ENCODE data around the gene ZNF385B.

ZNF385B gene

GRCh38 chr2:179550849-179551248 is 310.6 kb downstream of the ZNF385B start:
- DNase-seq (ENCODE audit: low read depth), result no peak

DNA sequence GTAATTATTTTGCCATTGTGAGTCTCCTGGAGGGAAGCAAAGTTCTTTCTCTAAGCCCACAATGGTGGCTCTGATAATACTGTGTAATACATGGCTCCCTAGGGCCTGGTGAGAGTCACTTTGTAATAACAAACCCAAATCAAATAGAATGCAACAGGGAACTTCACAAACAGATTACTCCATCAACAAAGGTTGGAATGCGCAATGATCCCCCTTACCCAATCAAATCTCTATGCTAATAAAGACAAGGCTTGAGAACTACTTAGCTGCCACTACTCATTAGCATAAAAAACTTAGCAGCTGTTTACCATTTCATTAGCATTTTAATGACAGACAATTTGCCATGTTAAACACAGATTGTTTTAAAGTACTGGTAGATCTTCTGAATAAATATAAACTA is 311.2 kb downstream of the ZNF385B start:
- DNase-seq (ENCODE audit: low read depth), result no peak

- DNase-seq (ENCODE audit: low read depth), result no peak
Measured at GRCh38 chr2:179546656-179547055, 314.8 kb downstream of the ZNF385B start.

DNA sequence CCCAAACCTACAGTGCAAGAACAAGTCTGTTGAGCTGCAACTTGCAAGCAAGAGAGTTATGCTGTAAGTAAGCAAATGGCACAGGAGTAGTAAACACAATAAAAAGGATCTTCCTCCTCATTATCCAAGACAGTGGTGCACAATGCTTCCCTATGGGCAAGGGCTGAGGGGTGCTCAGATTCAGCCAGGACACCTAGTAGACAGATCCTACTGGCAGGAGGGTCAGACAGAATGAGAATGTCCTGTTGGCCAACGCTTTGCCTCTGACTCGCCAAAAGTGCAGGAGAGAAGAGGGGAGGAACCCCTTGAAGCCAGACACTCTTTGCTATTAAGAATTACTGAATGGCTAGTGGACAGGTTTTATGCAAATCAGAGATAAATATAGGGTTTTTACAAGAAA is 316.4 kb downstream of the ZNF385B start:
- no peak for DNase-seq (ENCODE audit: low read depth)

DNA sequence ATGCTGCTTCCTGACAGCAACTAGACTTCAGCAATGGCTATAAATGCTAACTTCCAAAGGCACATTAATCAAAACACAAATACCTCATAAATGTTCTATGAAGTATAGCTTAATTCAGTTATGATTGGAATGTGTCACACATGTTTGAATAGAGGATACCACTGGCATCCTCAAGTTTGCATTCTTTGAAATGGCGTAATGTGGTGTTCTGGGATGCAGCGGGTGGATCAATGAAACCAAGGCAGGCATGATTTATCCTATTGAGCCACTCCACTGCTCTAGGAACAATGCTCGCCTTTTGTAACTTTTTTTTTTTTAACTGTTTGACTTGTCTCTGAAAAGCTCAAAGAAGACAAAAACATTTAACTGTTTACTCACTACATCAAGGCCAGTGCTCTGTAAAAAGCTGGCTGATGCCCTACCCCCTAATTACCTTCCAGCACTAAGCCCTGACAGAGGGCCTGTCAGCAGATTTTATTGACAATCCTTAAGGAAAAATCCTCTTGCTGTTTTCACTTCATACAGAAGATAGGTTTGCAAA is 318.0 kb downstream of the ZNF385B start:
- no peak for DNase-seq (ENCODE audit: low read depth)

- DNase-seq (ENCODE audit: low read depth), result no peak
Measured at GRCh38 chr2:179541586-179541985, 319.8 kb downstream of the ZNF385B start.

GRCh38 chr2:179539124-179539511 is 322.3 kb downstream of the ZNF385B start:
- DNase-seq (ENCODE audit: low read depth), result no peak

DNA sequence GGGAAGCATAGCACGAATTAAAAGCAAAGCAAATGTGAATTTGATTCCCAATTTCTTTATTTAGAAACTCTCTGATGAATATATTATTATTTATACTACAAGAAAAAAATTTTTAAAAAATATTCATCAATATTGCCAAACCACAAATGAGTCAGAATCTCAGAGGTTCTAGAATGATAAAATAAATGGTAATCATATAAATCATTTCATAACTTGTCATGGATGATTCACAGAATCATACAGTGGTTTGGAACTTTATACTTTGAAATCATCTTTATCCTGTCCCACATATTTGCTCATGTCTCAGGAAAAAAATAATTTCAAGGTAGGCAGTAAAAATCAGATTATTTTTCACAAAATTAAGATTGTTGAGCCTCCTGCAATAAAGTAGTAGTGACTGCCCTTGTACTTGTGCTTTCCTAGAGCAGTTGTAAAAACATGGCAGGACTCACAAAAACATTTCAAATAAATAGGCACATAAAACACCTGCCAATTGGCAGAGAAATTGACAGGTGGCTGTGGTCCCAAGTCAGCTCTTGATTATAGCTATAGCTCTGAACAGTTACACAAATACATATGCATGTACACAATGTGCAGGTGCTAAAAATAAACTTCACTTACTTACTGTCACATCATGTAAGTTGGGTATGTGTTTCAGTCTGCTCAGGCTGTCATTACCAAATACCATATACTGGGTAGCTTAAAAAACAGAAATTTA is 322.8 kb downstream of the ZNF385B start:
- no peak for DNase-seq (ENCODE audit: low read depth)

- no peak for DNase-seq (ENCODE audit: low read depth)
Measured at GRCh38 chr2:179536185-179536584, 325.2 kb downstream of the ZNF385B start.

DNA sequence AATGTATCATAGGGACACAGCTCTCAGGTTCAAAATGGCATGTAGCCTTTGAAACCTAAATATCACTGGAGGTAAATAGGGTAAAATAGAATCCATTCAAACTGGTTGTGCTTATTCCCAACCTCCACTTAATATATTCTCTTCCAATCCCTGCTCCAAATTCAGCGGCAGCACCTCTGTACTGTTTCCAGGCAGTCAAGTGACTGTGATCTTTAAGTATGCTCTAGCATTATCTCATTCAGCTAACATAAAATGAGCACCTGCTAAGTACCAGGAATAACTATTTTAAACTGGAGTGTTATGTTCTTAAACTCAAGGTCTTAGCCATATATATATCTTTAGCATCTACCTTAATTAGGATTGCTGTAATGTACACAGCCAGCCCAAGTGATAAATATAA is 327.5 kb downstream of the ZNF385B start:
- no peak for DNase-seq (ENCODE audit: low read depth)

DNA sequence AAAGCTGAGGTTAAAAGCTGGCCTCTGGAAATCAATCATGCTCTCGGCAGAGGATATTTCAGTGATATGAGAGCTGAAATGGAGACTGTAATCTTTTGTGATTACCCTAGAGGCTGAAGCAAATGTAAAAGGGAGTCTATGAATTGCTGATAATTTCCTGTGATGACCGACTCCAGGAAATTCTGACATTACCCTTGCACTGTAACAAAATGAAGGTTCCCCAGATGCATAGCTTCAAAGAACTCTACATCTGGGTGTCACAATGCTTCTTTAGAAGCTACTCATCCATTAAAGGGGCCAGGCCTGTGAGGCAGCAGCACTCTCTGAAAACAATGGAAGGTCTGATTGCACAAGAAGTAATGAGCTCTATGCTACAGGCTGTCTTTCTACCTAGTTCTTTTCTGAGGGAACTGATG is 328.5 kb downstream of the ZNF385B start:
- DNase-seq (ENCODE audit: low read depth), result no peak

DNA sequence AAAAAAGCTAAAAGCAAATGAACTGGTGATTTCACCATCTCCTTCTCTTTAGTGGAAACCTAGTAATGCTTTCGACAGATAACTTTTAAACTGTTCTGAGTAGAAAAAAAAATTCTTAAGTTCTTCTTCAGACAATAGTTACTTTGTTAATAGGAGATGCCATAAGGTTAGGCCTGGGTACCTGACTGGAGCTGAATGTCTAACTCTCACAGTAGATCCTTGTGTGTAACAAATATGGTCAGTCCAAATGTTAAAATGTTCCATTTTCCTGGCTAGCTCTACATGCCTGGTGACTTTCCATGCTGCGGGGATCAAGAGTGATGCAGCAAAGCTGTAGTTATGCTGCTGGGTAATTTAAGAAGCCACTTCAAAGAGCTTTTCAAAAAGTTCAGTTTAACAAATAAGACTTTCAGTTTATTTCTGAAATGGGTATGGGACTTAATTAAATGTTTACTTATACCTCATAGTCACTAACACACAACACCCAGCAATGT is 332.8 kb downstream of the ZNF385B start:
- no peak for DNase-seq (ENCODE audit: low read depth)

DNA sequence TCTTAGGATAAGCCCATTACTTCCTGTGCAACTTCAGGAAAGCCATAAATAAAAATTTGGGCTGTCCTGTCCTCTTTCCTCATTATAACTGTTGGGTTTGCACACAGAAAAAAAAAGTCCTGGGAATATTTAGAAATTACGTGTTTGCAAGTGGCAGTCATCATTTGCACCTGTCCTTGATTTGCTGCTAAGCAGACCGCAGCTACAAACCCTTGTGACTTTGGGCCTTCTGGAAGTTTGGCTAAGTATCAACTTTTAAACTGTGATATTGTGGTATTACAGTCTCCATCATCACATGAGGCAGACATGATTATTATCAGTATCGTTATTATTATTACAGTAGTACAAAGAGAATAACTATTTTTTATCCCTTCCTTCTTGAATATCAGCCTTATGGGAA is 336.1 kb downstream of the ZNF385B start:
- DNase-seq (ENCODE audit: low read depth), result no peak

- DNase-seq (ENCODE audit: low read depth), result no peak
Measured at GRCh38 chr2:179524809-179525339, 336.5 kb downstream of the ZNF385B start.

DNA sequence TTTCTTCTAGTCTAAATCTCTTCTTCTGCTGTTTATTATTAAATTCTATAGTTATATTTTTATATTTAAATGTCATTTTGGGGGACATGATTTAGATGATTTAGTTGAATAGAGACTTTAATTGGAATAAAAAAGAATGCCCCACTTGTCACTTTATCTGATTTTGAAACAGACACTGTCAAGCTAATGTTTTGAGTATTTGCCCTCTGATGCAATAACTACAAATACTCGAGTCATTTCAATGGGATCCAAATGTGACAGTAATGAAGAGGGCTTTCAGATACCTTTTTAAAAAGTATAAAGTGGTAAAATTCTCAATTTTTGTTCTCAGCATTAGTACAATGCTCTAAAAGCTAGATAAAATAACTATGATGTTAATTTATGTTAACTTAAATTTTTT is 339.5 kb downstream of the ZNF385B start:
- no peak for DNase-seq (ENCODE audit: low read depth)

GRCh38 chr2:179518830-179519229 is 342.6 kb downstream of the ZNF385B start:
- DNase-seq (ENCODE audit: low read depth), result no peak

- DNase-seq (ENCODE audit: low read depth), result no peak
Measured at GRCh38 chr2:179513181-179513580, 348.2 kb downstream of the ZNF385B start.

GRCh38 chr2:179512281-179513035 is 349.0 kb downstream of the ZNF385B start:
- no peak for DNase-seq (ENCODE audit: low read depth)

DNA sequence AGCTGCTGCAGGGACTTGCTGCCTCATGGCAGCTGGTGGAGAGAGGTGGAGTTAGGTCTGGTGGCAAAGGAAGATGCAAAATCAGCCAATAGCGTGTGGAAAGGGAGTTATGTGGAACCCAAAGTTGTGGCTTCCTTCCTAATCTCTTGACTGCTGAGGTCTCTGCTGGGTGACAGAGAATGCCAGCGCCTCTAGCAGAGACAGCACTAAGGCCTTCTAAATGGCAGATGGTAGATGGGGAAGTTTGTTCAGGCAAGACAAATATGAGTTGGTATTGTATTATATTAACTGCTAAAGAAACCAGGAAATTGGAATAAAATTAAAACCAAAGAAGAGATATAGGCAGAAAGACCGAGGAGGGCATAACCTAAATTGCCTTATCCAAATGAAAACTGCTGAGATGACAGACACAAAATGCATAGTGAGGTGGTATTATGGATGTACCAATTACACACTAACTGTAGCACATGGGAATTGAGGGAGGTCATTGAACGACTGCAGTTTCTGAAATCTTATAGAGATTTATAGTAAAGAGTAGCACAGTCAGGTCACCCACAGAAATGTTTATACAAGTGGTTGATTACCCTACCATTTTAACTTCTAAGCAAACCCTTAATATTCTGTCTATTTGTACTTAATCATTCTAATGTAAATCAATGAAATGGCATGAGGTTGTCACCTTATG is 350.2 kb downstream of the ZNF385B start:
- DNase-seq (ENCODE audit: low read depth), result no peak

- no peak for DNase-seq (ENCODE audit: low read depth)
Measured at GRCh38 chr2:179495315-179495714, 366.1 kb downstream of the ZNF385B start.

DNA sequence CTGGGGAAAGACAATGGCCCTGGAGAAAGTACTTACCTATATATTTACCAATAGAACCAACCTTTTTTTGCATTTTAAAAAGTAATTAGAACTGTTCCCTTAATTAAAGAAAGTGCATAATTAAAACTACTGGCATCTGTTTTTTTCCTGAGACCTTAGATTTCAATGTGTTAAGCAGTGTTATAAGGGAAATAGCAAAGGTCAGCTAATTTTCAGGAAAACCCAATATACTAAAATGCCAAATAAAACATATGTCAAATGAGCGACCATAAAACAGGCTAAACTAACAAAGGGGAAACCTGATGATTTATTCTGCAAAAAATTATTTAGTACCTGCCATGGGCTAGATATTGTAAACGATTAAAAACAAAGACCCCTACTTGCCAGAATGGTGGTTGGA is 372.8 kb downstream of the ZNF385B start:
- no peak for DNase-seq (ENCODE audit: low read depth)

- DNase-seq (ENCODE audit: low read depth), result no peak
Measured at GRCh38 chr2:179487010-179487731, 374.2 kb downstream of the ZNF385B start.

All from stimulated activated CD8-positive, alpha-beta memory T cell treated with anti-CD3 and anti-CD28 coated beads, Interleukin-12 subunit alpha, Interleukin-12 subunit beta, amount 100 ng/mL, for 1 hour (primary cell).